Gastrocnemius medialis (tissue), 4 donors: ENCODE measurements around the gene ARNT2. TPM values are rescaled to one million over a fixed set of nuclear protein-coding genes. Genes with fewer than 3 reads are reported as not detected.
A peak's percentile ranks its signal among the peaks of the same experiment; 100 is the strongest.

Source experiments
- ATAC-seq, 2 donors: fragments of 150-250 bp; one replicate each; pipeline ENCODE4 v1.9.1; 2016
- DNase-seq, 2 donors: peaks; one replicate each; pipeline ENCODE4 v3.0.0-alpha.2; 2019
- H3K27ac ChIP-seq, 4 donors: fragments of 200-600 bp; sonication (generic); 1 replicate in 1 of 4; 2 replicates in 3 of 4; pipeline ENCODE4 v1.5.1; 2016 to 2018; ENCODE audit warnings: mild to moderate bottlenecking in 2 of 4, moderate library complexity in 1 of 4
- H3K27me3 ChIP-seq, 3 donors: fragments of 200-600 bp; sonication (generic) in 2 of 3; 1 replicate in 1 of 3; 2 replicates in 2 of 3; pipeline versions ENCODE4 v1.5.1 to v1.6.0; 2016 to 2019; ENCODE audit warnings: mild to moderate bottlenecking in 1 of 3, moderate library complexity in 1 of 3
- H3K36me3 ChIP-seq, 2 donors: fragments of 200-600 bp; sonication (generic) in 1 of 2; one replicate each; pipeline ENCODE4 v1.5.1; 2017 to 2018
- H3K4me1 ChIP-seq, 2 donors: fragments of 200-600 bp; sonication (generic) in 1 of 2; one replicate each; pipeline ENCODE4 v1.5.1; 2016 to 2017; ENCODE audit warnings: mild to moderate bottlenecking in 2 of 2
- H3K4me3 ChIP-seq, 4 donors: fragments of 200-600 bp; sonication (generic) in 3 of 4; 1 replicate in 1 of 4; 2 replicates in 3 of 4; pipeline ENCODE4 v1.5.1; 2016 to 2019; ENCODE audit warnings: mild to moderate bottlenecking in 2 of 4
- H3K9me3 ChIP-seq, 3 donors: fragments of 200-600 bp; sonication (generic) in 2 of 3; 1 replicate in 1 of 3; 2 replicates in 2 of 3; pipeline ENCODE4 v1.5.1; 2016 to 2019
- POLR2A ChIP-seq, 2 donors: fragments of 450-650 bp; IDR thresholded peaks; one replicate each; pipeline ENCODE4 v1.6.1; 2017; ENCODE audit warnings: antibody characterized with exemption in 2 of 2, mild to moderate bottlenecking in 2 of 2, moderate library complexity in 2 of 2
- in situ Hi-C, 4 donors: fragments of 200-750 bp; cut with MboI; loops; one replicate each; pipeline versions ENCODE4 v1.15.0 to v1.8.0; 2017; ENCODE audit warnings: low sequenced_read_pairs in 4 of 4
- intact Hi-C: fragments of 100-400 bp; cut with DNase I; formaldehyde crosslinking; loops from one replicate; pipeline ENCODE4 v1.15.1; 2023; ENCODE audit warnings: low total_unique reads
- total RNA-seq, 4 donors: library from RNA; depleted of rRNA; stranded (reverse); fragments of >200 nt; gene quantifications; one replicate each; pipeline versions ENCODE4 v1.1.0 to v1.2.3, GENCODE V29; 2016
- TF ChIP-seq, protein P1 (sequence below), 5 experiments: fragments of 450-650 bp in 3 of 5; fragments of 200-600 bp in 2 of 5; sonication (generic) in 2 of 5; IDR thresholded peaks in 4 of 5; conservative IDR thresholded peaks in 1 of 5; 1 replicate in 4 of 5; 2 replicates in 1 of 5; pipeline ENCODE4 v1.5.1; 2016 to 2019; ENCODE audit warnings: antibody characterized with exemption in 5 of 5, mild to moderate bottlenecking in 3 of 5, moderate library complexity in 3 of 5

The ARNT2 gene
- total RNA-seq, 4 donors from 2014 or later = 4.1 to 23.5 (median 6.6) TPM

DNA sequence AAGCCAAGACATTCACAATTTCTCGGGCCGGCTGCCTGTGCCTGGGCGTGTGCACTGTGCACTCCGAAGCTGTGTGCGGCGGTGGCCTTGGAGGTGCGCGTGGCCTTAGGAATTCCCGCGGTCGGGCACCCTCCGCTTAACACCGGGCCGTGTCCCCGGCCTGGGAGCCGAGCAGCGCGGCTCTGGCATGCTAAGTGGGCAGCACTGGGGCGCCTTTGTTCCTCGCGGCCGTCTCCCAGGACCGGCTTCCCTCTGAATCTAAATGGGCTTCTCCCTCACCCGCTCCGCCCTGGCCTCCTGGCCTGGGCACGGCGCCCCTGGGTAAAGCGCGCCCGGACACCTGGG, 498 bp upstream of the ARNT2 start:
- in situ Hi-C loops = no loop called here
- Histone ChIP-seq H3K36me3 (no peaks in the 10 kb centered on the region), H3K27ac (peak overlapping the region; percentile 31 to 78 (median 54)), H3K4me3 (peak overlapping the region; percentile 59 to 62 (median 60)), H3K27me3 (peaks cover 0 to 13% (median 3%) of the 10 kb centered on the region in 3 donors), H3K4me1 (peaks cover 4 to 13% of the 10 kb centered on the region in 2 donors), H3K9me3 (no peaks in the 10 kb centered on the region)
- no peak for TF ChIP-seq POLR2A (IDR thresholded peaks at IDR 0.05)
- TF ChIP-seq, protein P1, sequence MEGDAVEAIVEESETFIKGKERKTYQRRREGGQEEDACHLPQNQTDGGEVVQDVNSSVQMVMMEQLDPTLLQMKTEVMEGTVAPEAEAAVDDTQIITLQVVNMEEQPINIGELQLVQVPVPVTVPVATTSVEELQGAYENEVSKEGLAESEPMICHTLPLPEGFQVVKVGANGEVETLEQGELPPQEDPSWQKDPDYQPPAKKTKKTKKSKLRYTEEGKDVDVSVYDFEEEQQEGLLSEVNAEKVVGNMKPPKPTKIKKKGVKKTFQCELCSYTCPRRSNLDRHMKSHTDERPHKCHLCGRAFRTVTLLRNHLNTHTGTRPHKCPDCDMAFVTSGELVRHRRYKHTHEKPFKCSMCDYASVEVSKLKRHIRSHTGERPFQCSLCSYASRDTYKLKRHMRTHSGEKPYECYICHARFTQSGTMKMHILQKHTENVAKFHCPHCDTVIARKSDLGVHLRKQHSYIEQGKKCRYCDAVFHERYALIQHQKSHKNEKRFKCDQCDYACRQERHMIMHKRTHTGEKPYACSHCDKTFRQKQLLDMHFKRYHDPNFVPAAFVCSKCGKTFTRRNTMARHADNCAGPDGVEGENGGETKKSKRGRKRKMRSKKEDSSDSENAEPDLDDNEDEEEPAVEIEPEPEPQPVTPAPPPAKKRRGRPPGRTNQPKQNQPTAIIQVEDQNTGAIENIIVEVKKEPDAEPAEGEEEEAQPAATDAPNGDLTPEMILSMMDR (IDR thresholded peaks at IDR 0.05 in 4 of 5, conservative IDR thresholded peaks at IDR 0.05 in 1 of 5) = no peak
- peak; percentile 53 to 59 for ATAC-seq
- no peak for DNase-seq
- intact Hi-C loops = no loop called here

DNA sequence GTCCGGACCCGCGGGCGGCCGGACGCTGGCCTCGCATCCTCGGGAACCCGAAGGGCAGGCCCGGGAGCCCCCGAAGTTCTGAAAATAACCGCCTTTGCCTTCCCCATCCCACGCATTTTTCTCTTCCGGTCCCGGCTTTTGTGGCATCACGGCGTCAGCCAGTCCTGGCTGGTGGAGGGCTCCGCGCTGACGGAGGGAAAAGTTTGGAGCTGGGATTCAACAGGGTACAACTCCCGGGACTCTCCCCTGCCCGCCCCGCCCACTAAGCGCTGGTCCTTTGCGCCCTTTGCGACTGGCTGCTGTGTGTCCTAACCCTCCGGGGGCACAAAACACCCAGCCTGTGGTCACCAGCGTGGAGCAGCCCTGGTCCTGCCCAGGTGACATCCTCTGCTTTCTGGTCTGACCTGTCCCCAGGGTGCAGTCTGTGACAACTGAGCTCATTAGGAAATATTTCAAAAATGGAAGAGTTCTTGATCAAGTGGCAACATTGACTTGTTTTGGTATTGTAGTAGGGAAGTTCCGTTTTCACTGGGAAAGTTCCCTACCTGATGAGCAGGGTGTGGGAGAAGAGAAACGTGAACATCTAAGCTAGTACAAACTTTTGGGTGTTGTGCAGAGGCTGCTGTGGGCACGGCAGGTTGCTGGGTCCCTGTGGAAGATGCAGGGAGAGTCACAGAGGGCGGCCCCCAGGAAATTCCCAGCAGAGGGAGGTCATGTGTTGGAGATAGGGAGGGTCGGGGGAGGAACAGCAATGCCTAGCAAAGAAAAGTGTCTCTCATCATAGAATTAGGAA, 775 bp downstream of the ARNT2 start:
- peak overlapping the region; percentile 59 to 62 (median 60) for H3K4me3 ChIP-seq
- no peak overlapping the region for H3K27ac ChIP-seq
- ATAC-seq (no peak), DNase-seq (no peak)
- peaks cover 0 to 13% (median 3%) of the 10 kb centered on the region in 3 donors for H3K27me3 ChIP-seq
- no peaks in the 10 kb centered on the region for H3K9me3 ChIP-seq
- peaks cover 4 to 13% of the 10 kb centered on the region in 2 donors for H3K4me1 ChIP-seq
- intact Hi-C loops (no loop called here), in situ Hi-C loops (no loop called here)
- H3K36me3 ChIP-seq = no peaks in the 10 kb centered on the region
- no peak for TF ChIP-seq POLR2A (IDR thresholded peaks at IDR 0.05)
- TF ChIP-seq, protein P1 (IDR thresholded peaks at IDR 0.05 in 4 of 5, conservative IDR thresholded peaks at IDR 0.05 in 1 of 5) = no peak

DNA sequence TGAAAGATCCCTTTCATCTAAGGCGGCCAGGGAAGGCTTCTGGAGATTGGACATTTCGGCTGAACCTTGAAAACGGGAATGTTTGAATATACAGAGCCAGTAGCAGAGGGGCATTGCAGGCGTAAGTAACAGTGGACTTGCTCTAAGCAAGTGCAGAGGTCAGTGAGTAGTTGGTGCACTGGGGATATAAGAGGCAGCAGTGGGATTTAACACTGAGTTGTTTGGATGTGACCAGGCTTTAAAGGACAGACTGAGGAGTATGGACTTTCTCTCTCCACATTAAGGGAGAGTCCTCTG, 1.3 kb downstream of the ARNT2 start:
- TF ChIP-seq POLR2A (IDR thresholded peaks at IDR 0.05) = no peak
- H3K4me1 ChIP-seq = peaks cover 4 to 13% of the 10 kb centered on the region in 2 donors
- in situ Hi-C loops (no loop called here), intact Hi-C loops (no loop called here)
- no peak overlapping the region for H3K27ac ChIP-seq
- H3K27me3 ChIP-seq = peaks cover 0 to 13% (median 3%) of the 10 kb centered on the region in 3 donors
- H3K36me3 ChIP-seq = no peaks in the 10 kb centered on the region
- ATAC-seq = no peak
- no peaks in the 10 kb centered on the region for H3K9me3 ChIP-seq
- no peak overlapping the region for H3K4me3 ChIP-seq
- DNase-seq = no peak

DNA sequence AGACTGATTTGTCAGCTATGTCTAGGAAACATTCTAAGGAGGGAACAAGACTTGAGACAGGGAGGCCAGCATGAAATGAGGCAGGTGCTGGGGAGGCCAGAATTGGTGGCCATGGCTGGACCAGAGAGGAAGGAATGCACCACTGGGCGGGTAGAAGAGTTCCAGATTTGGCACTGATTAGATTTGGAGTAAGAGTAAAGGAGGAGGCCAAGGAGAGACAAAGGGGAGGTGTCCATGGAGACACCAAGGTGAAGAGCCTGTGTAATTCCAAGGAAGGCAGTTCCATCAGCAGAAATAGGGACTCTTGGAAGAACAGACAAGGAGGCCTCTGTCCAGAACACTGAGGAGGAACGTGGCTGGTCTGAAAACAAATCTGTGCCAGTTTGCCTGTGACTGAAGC, 1.8 kb downstream of the ARNT2 start:
- H3K4me3 ChIP-seq = no peak overlapping the region
- intact Hi-C loops = no loop called here
- in situ Hi-C loops = no loop called here
- no peaks in the 10 kb centered on the region for H3K9me3 ChIP-seq
- H3K27ac ChIP-seq = no peak overlapping the region
- ATAC-seq (no peak), DNase-seq (no peak)
- no peak for TF ChIP-seq POLR2A (IDR thresholded peaks at IDR 0.05)
- TF ChIP-seq, protein P1 (IDR thresholded peaks at IDR 0.05 in 4 of 5, conservative IDR thresholded peaks at IDR 0.05 in 1 of 5) = no peak
- H3K36me3 ChIP-seq = no peaks in the 10 kb centered on the region
- H3K27me3 ChIP-seq = peaks cover 0 to 13% (median 3%) of the 10 kb centered on the region in 3 donors
- H3K4me1 ChIP-seq = peaks cover 4 to 13% of the 10 kb centered on the region in 2 donors

DNA sequence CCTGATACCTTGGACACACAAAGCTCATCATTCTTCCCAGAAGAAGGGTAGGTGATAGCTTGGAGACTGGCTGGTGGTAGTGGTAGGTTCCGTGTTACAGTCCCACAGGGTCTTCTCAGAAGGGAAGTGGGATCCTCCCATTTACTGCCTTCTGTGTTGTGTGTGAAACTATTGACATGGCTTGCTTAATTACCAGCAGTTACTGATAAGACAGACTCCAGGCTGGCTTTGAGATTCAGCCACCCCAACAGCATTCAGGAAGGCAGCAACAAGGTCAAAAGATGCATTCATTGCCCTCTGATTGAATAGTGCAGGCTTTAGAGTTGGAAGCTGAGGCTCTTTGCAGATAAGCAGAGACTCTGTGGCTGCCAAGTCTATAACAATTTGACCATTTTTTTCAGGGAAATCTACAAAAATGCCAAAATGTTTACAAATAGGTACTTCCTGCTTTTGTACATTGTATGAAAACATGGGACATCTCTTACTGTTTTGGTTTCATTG, 7.7 kb downstream of the ARNT2 start:
- Histone ChIP-seq H3K4me3 (no peak overlapping the region), H3K27me3 (peaks cover 0 to 3% (median 0%) of the 10 kb centered on the region in 3 donors), H3K9me3 (no peaks in the 10 kb centered on the region), H3K27ac (no peak overlapping the region), H3K36me3 (no peaks in the 10 kb centered on the region), H3K4me1 (no peaks in the 10 kb centered on the region)
- in situ Hi-C loops = no loop called here
- intact Hi-C loops = no loop called here
- TF ChIP-seq, protein P1 (IDR thresholded peaks at IDR 0.05 in 4 of 5, conservative IDR thresholded peaks at IDR 0.05 in 1 of 5) = no peak
- TF ChIP-seq POLR2A (IDR thresholded peaks at IDR 0.05) = no peak
- DNase-seq (no peak), ATAC-seq (no peak)
